Astrocyte (in vitro differentiated cells and primary cell): ENCODE data around the gene H1-8. TPM values are rescaled to one million over a fixed set of nuclear protein-coding genes. Genes with fewer than 3 reads are reported as not detected.

Source experiments
- DNase-seq: peaks from one replicate; pipeline ENCODE4 v3.0.0-alpha.2; 2010; ENCODE audit warnings: low read depth
- FAIRE-seq: peaks from 2 replicates; lab custom pipeline; 2011; peaks lifted over from hg19 to GRCh38; lab: Jason Lieb, UNC
- H2AFZ ChIP-seq: 2 replicates; pipeline ENCODE4 v1.6.0; 2012; ENCODE audit warnings: low read depth, low read length, inconsistent platforms
- H3K27ac ChIP-seq: 2 replicates; pipeline ENCODE4 v1.5.1; 2011; ENCODE audit warnings: low read depth, low read length, inconsistent platforms
- H3K27me3 ChIP-seq: 2 replicates; pipeline ENCODE4 v1.6.0; 2011; ENCODE audit warnings: low read length, inconsistent platforms; ENCODE audit not compliant: insufficient read depth
- H3K36me3 ChIP-seq: 2 replicates; pipeline ENCODE4 v1.5.1; 2011; ENCODE audit warnings: low read length, inconsistent platforms; ENCODE audit not compliant: insufficient read depth
- H3K4me1 ChIP-seq: 2 replicates; pipeline ENCODE4 v1.5.1; 2011; ENCODE audit warnings: low read length, inconsistent platforms; ENCODE audit not compliant: insufficient read depth
- H3K4me2 ChIP-seq: 2 replicates; pipeline ENCODE4 v1.6.0; 2012; ENCODE audit warnings: low read length, inconsistent platforms
- H3K4me3 ChIP-seq: 2 replicates; pipeline ENCODE4 v1.5.1; 2011; ENCODE audit warnings: low read depth, mild to moderate bottlenecking, low read length, inconsistent platforms; ENCODE audit not compliant: insufficient read depth
- H3K79me2 ChIP-seq: 2 replicates; pipeline ENCODE4 v1.6.0; 2012; ENCODE audit warnings: mild to moderate bottlenecking, low read length, inconsistent platforms; ENCODE audit not compliant: insufficient read depth
- H3K9ac ChIP-seq: 2 replicates; pipeline ENCODE4 v1.6.0; 2012; ENCODE audit warnings: mild to moderate bottlenecking, low read length, inconsistent platforms
- H3K9me3 ChIP-seq: 2 replicates; pipeline ENCODE4 v1.5.1; 2012; ENCODE audit warnings: low read depth, mild to moderate bottlenecking, low read length, inconsistent platforms; ENCODE audit not compliant: insufficient read depth
- H4K20me1 ChIP-seq: 2 replicates; pipeline ENCODE4 v1.6.0; 2012; ENCODE audit warnings: low read length, inconsistent platforms; ENCODE audit not compliant: insufficient read depth
- H3K27ac Mint-ChIP-seq: one replicate; pipeline ENCODE4 v1.8.0; 2021; ENCODE audit warnings: mild to moderate bottlenecking, mixed read lengths; ENCODE audit not compliant: unreplicated experiment
- H3K27me3 Mint-ChIP-seq: one replicate; pipeline ENCODE4 v1.8.0; 2021; ENCODE audit warnings: low read depth, mixed read lengths; ENCODE audit not compliant: unreplicated experiment
- H3K36me3 Mint-ChIP-seq: one replicate; pipeline ENCODE4 v1.8.0; 2021; ENCODE audit warnings: low read depth, mixed read lengths; ENCODE audit not compliant: unreplicated experiment
- H3K4me1 Mint-ChIP-seq: one replicate; pipeline ENCODE4 v1.8.0; 2021; ENCODE audit warnings: low read depth, mixed read lengths; ENCODE audit not compliant: unreplicated experiment
- H3K4me3 Mint-ChIP-seq: one replicate; pipeline ENCODE4 v1.8.0; 2021; ENCODE audit warnings: mild to moderate bottlenecking, moderate library complexity, mixed read lengths; ENCODE audit not compliant: unreplicated experiment
- H3K9me3 Mint-ChIP-seq: one replicate; pipeline ENCODE4 v1.8.0; 2021; ENCODE audit warnings: mild to moderate bottlenecking, mixed read lengths; ENCODE audit not compliant: unreplicated experiment
- CTCF ChIP-seq: IDR thresholded peaks from 2 replicates; pipeline ENCODE4 v1.5.1; 2011; ENCODE audit warnings: low read depth, mild to moderate bottlenecking, inconsistent platforms, low read length, moderate library complexity; ENCODE audit not compliant: insufficient read depth
- EZH2 ChIP-seq: IDR thresholded peaks from 2 replicates; pipeline ENCODE4 v1.6.1; 2012; ENCODE audit warnings: mild to moderate bottlenecking, low read length, inconsistent platforms; ENCODE audit not compliant: insufficient read depth
- total RNA-seq: library from RNA; stranded (reverse); gene quantifications from 2 replicates; pipeline ENCODE4 v1.2.1, GENCODE V29; 2021

H1-8 gene
- total RNA-seq, 1 donor from 2014 or later: not detected

- Histone ChIP-seq H3K27ac (no peak overlapping the region), H3K9ac (no peak overlapping the region), H3K4me3 (no peak overlapping the region), H3K27me3 (no peaks in the 10 kb centered on the region), H3K4me2 (no peak overlapping the region), H3K9me3 (no peaks in the 10 kb centered on the region), H3K4me1 (no peaks in the 10 kb centered on the region), H2AFZ (no peak overlapping the region), H3K79me2 (no peaks in the 10 kb centered on the region), H4K20me1 (no peaks in the 10 kb centered on the region), H3K36me3 (peaks cover 4% of the 10 kb centered on the region)
- peaks cover 8% of the 10 kb centered on the region for H3K36me3 Mint-ChIP-seq
- DNase-seq: no peak
- TF ChIP-seq EZH2: no peak
- TF ChIP-seq CTCF: no peak
- no peak for FAIRE-seq
- H3K27ac Mint-ChIP-seq: no peak overlapping the region
- no peaks in the 10 kb centered on the region for H3K4me1 Mint-ChIP-seq
- H3K4me3 Mint-ChIP-seq: peak overlapping the region; percentile 4
- no peaks in the 10 kb centered on the region for H3K27me3 Mint-ChIP-seq
- no peaks in the 10 kb centered on the region for H3K9me3 Mint-ChIP-seq
Measured at GRCh38 chr3:129571605-129572547, 28.9 kb downstream of the H1-8 start.

GRCh38 chr3:129572603-129573002 lies 29.6 kb downstream of the H1-8 start:
- no peak overlapping the region for H3K4me2 ChIP-seq
- no peak for DNase-seq
- no peaks in the 10 kb centered on the region for H3K9me3 Mint-ChIP-seq
- H3K4me1 ChIP-seq: no peaks in the 10 kb centered on the region
- peaks cover 8% of the 10 kb centered on the region for H3K36me3 Mint-ChIP-seq
- H4K20me1 ChIP-seq: no peaks in the 10 kb centered on the region
- no peaks in the 10 kb centered on the region for H3K9me3 ChIP-seq
- H3K4me3 ChIP-seq: no peak overlapping the region
- no peak overlapping the region for H3K27ac Mint-ChIP-seq
- H3K4me1 Mint-ChIP-seq: no peaks in the 10 kb centered on the region
- no peak overlapping the region for H3K9ac ChIP-seq
- H3K27me3 Mint-ChIP-seq: no peaks in the 10 kb centered on the region
- H2AFZ ChIP-seq: no peak overlapping the region
- TF ChIP-seq CTCF (no peak), EZH2 (no peak)
- no peak overlapping the region for H3K4me3 Mint-ChIP-seq
- H3K36me3 ChIP-seq: peaks cover 4% of the 10 kb centered on the region
- no peak overlapping the region for H3K27ac ChIP-seq
- no peaks in the 10 kb centered on the region for H3K27me3 ChIP-seq
- no peak for FAIRE-seq
- H3K79me2 ChIP-seq: no peaks in the 10 kb centered on the region

GRCh38 chr3:129573493-129573892 lies 30.5 kb downstream of the H1-8 start:
- H3K36me3 Mint-ChIP-seq: peaks cover 8% of the 10 kb centered on the region

More at GRCh38 chr3:129573493-129573892, 30.5 kb downstream of the H1-8 start:
- FAIRE-seq (no peak), DNase-seq (no peak)
- H3K4me2 ChIP-seq: no peak overlapping the region
- H3K4me1 ChIP-seq: no peaks in the 10 kb centered on the region
- no peak overlapping the region for H3K27ac Mint-ChIP-seq
- H3K4me3 Mint-ChIP-seq: no peak overlapping the region
- H3K27me3 ChIP-seq: no peaks in the 10 kb centered on the region
- H3K9me3 ChIP-seq: no peaks in the 10 kb centered on the region
- H3K4me1 Mint-ChIP-seq: no peaks in the 10 kb centered on the region
- no peaks in the 10 kb centered on the region for H4K20me1 ChIP-seq
- no peaks in the 10 kb centered on the region for H3K79me2 ChIP-seq
- no peak overlapping the region for H2AFZ ChIP-seq
- H3K9me3 Mint-ChIP-seq: no peaks in the 10 kb centered on the region
- TF ChIP-seq CTCF (no peak), EZH2 (no peak)
- no peaks in the 10 kb centered on the region for H3K27me3 Mint-ChIP-seq
- H3K36me3 ChIP-seq: peaks cover 4% of the 10 kb centered on the region
- H3K27ac ChIP-seq: no peak overlapping the region
- no peak overlapping the region for H3K9ac ChIP-seq
- no peak overlapping the region for H3K4me3 ChIP-seq
